ENCODE measurements around the gene GPRC5A. TPM values are rescaled to one million over a fixed set of nuclear protein-coding genes. Genes with fewer than 3 reads are reported as not detected.

GPRC5A gene
- total and polyA plus RNA-seq, 2 experiments from 2014 or later = 0.16 to 0.38 TPM

DNA sequence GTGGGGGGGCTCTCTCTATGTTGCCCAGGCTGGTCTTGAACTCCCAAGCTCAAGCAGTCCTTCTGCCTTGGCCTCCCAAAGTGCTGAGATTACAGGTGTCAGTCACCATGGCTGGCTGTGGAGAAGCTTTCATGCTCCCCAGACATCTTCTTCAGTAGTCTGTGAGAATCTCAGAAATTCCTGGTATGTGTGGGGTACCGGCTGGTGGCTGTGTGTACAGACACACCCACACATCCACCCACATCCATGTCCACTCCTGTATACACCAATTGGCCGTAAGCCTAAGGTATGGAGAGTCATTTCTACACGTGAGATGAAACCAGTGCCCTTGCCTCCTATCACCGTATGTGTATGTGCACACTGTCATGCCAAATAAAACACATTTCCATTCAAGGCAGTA is 32.8 kb downstream of the GPRC5A start:
- 0 out of 2 replicates have a peak, but pooled peaks cover 4% of the 10 kb centered on the region for H3F3A ChIP-seq (replicated peaks; ENCODE audit: low read depth)
- H3K27ac ChIP-seq (ENCODE audit: low read depth) = no peak overlapping the region
- H3K79me2 ChIP-seq (replicated peaks; ENCODE audit: insufficient read depth) = no peaks in the 10 kb centered on the region
- Mint-ChIP-seq H3K36me3 (ENCODE audit: low read depth) (no peaks in the 10 kb centered on the region; the same call in 2 of the 3 replicates), H3K27me3 (ENCODE audit: insufficient read depth, low read depth, poor library complexity) (peaks cover 4% of the 10 kb centered on the region), H3K4me1 (peaks cover 10% of the 10 kb centered on the region), H3K4me3 (no peak overlapping the region), H3K27ac (no peak overlapping the region), H3K9me3 (no peaks in the 10 kb centered on the region)
- H2AFZ ChIP-seq = no peak overlapping the region
- ATAC-seq = no peak
- H3K4me3 ChIP-seq = no peak overlapping the region
- H3K4me2 ChIP-seq = no peak overlapping the region
- no peaks in the 10 kb centered on the region for H3K36me3 ChIP-seq (ENCODE audit: insufficient read depth)
- H3K4me1 ChIP-seq (ENCODE audit: insufficient read depth) = peaks cover 8% of the 10 kb centered on the region
- no peak for DNase-seq (ENCODE audit: low spot score)
- H4K20me1 ChIP-seq (replicated peaks; ENCODE audit: insufficient read depth) = no peaks in the 10 kb centered on the region
- no peaks in the 10 kb centered on the region for H3K9me2 ChIP-seq (ENCODE audit: insufficient read depth)
- TF ChIP-seq JUNB (IDR thresholded peaks at IDR 0.05; ENCODE audit: unreplicated experiment) (no peak), NANOG (IDR thresholded peaks at IDR 0.05; ENCODE audit: borderline replicate concordance) (no peak)
- H3K27me3 ChIP-seq (ENCODE audit: insufficient read depth) = no peaks in the 10 kb centered on the region

DNA sequence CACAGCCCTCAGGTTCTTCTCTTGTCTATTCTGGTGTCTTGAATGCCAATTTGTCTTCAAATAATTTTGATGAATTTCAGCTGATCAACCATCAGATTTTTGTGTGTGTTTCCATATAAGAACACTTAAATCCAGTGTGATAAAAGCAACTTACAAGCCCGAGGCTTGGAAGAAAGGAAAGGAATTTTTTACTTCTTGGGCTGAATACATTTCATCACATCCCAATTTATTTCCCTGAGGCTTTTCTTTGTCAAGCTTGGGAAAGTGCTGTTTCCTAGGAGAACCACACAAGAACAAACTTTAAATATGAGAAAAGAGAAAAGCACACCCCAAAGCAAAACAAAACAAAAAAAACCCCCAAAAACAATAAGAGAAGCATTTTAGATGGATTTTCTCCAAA is 34.0 kb downstream of the GPRC5A start:
- no peaks in the 10 kb centered on the region for H4K20me1 ChIP-seq (replicated peaks; ENCODE audit: insufficient read depth)
- ATAC-seq = no peak
- Mint-ChIP-seq H3K9me3 (no peaks in the 10 kb centered on the region), H3K27me3 (ENCODE audit: insufficient read depth, low read depth, poor library complexity) (peaks cover 4% of the 10 kb centered on the region), H3K4me3 (no peak overlapping the region), H3K36me3 (ENCODE audit: low read depth) (peaks cover 1% of the 10 kb centered on the region; the same call in 1 of the 3 replicates), H3K4me1 (peaks cover 10% of the 10 kb centered on the region), H3K27ac (no peak overlapping the region)
- no peak overlapping the region for H3K4me2 ChIP-seq
- DNase-seq (ENCODE audit: low spot score) = no peak
- no peaks in the 10 kb centered on the region for H3K27me3 ChIP-seq (ENCODE audit: insufficient read depth)
- H3K4me1 ChIP-seq (ENCODE audit: insufficient read depth) = peaks cover 8% of the 10 kb centered on the region
- H3F3A ChIP-seq (replicated peaks; ENCODE audit: low read depth) = 0 out of 2 replicates have a peak, but pooled peaks cover 4% of the 10 kb centered on the region
- no peaks in the 10 kb centered on the region for H3K36me3 ChIP-seq (ENCODE audit: insufficient read depth)
- H2AFZ ChIP-seq = peak overlapping the region; percentile 69; the same call in 1 of the 2 replicates
- H3K27ac ChIP-seq (ENCODE audit: low read depth) = no peak overlapping the region
- H3K9me2 ChIP-seq (ENCODE audit: insufficient read depth) = no peaks in the 10 kb centered on the region
- no peaks in the 10 kb centered on the region for H3K79me2 ChIP-seq (replicated peaks; ENCODE audit: insufficient read depth)
- H3K4me3 ChIP-seq = no peak overlapping the region
- no peak for TF ChIP-seq STAT1 (IDR thresholded peaks at IDR 0.05; ENCODE audit: unreplicated experiment)
- TF ChIP-seq JUNB (IDR thresholded peaks at IDR 0.05; ENCODE audit: unreplicated experiment) = no peak
- no peak for TF ChIP-seq POLR2AphosphoS5 (IDR thresholded peaks at IDR 0.05; ENCODE audit: low read depth)
- TF ChIP-seq CREB1 (CRISPR knock-in tag; IDR thresholded peaks at IDR 0.05; ENCODE audit: low read depth) = no peak
- TF ChIP-seq ZNF331 (CRISPR knock-in tag; IDR thresholded peaks at IDR 0.05; ENCODE audit: low read depth) = no peak
- TF ChIP-seq, protein P1, sequence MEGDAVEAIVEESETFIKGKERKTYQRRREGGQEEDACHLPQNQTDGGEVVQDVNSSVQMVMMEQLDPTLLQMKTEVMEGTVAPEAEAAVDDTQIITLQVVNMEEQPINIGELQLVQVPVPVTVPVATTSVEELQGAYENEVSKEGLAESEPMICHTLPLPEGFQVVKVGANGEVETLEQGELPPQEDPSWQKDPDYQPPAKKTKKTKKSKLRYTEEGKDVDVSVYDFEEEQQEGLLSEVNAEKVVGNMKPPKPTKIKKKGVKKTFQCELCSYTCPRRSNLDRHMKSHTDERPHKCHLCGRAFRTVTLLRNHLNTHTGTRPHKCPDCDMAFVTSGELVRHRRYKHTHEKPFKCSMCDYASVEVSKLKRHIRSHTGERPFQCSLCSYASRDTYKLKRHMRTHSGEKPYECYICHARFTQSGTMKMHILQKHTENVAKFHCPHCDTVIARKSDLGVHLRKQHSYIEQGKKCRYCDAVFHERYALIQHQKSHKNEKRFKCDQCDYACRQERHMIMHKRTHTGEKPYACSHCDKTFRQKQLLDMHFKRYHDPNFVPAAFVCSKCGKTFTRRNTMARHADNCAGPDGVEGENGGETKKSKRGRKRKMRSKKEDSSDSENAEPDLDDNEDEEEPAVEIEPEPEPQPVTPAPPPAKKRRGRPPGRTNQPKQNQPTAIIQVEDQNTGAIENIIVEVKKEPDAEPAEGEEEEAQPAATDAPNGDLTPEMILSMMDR (conservative IDR thresholded peaks at IDR 0.05; ENCODE audit: low read depth in 2 of 2) = no peak
- TF ChIP-seq EZH2phosphoT487 (IDR thresholded peaks at IDR 0.05; ENCODE audit: unreplicated experiment) = no peak
- no peak for TF ChIP-seq EZH2 (IDR thresholded peaks at IDR 0.05; ENCODE audit: low read depth, unreplicated experiment)
- TF ChIP-seq, protein P2, sequence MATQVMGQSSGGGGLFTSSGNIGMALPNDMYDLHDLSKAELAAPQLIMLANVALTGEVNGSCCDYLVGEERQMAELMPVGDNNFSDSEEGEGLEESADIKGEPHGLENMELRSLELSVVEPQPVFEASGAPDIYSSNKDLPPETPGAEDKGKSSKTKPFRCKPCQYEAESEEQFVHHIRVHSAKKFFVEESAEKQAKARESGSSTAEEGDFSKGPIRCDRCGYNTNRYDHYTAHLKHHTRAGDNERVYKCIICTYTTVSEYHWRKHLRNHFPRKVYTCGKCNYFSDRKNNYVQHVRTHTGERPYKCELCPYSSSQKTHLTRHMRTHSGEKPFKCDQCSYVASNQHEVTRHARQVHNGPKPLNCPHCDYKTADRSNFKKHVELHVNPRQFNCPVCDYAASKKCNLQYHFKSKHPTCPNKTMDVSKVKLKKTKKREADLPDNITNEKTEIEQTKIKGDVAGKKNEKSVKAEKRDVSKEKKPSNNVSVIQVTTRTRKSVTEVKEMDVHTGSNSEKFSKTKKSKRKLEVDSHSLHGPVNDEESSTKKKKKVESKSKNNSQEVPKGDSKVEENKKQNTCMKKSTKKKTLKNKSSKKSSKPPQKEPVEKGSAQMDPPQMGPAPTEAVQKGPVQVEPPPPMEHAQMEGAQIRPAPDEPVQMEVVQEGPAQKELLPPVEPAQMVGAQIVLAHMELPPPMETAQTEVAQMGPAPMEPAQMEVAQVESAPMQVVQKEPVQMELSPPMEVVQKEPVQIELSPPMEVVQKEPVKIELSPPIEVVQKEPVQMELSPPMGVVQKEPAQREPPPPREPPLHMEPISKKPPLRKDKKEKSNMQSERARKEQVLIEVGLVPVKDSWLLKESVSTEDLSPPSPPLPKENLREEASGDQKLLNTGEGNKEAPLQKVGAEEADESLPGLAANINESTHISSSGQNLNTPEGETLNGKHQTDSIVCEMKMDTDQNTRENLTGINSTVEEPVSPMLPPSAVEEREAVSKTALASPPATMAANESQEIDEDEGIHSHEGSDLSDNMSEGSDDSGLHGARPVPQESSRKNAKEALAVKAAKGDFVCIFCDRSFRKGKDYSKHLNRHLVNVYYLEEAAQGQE (IDR thresholded peaks at IDR 0.05; ENCODE audit: unreplicated experiment) = no peak
- no peak for TF ChIP-seq ZNF114 (CRISPR knock-in tag; IDR thresholded peaks at IDR 0.05)

Measured in GM23338 (cell line).